Muscle layer of colon (tissue), 2 donors: ENCODE results near the gene PLCG1.

Experiments
- H3K27ac ChIP-seq: one replicate; pipeline ENCODE4 v1.7.0; 2013; ENCODE audit warnings: low read depth, mild to moderate bottlenecking, low read length, moderate library complexity
- H3K27me3 ChIP-seq, 2 donors: one replicate each; pipeline ENCODE4 v1.7.0; 2013; ENCODE audit warnings: low read length in 2 of 2, mild to moderate bottlenecking in 2 of 2; ENCODE audit not compliant: insufficient read depth in 2 of 2, control insufficient read depth in 1 of 2
- H3K36me3 ChIP-seq: one replicate; pipeline ENCODE4 v1.7.0; 2013; ENCODE audit warnings: mild to moderate bottlenecking, low read length; ENCODE audit not compliant: insufficient read depth
- H3K4me1 ChIP-seq: one replicate; pipeline ENCODE4 v1.7.0; 2013; ENCODE audit warnings: mild to moderate bottlenecking, low read length; ENCODE audit not compliant: insufficient read depth
- H3K4me3 ChIP-seq, 2 donors: one replicate each; pipeline ENCODE4 v1.7.0; 2013; ENCODE audit warnings: low read length in 2 of 2, low read depth in 1 of 2, mild to moderate bottlenecking in 1 of 2, moderate library complexity in 1 of 2
- H3K9ac ChIP-seq: one replicate; pipeline ENCODE4 v1.7.0; 2013; ENCODE audit warnings: low read length
- H3K9me3 ChIP-seq: one replicate; pipeline ENCODE4 v1.7.0; 2013; ENCODE audit warnings: mild to moderate bottlenecking, low read length
- donor health status: abdominal sarcoma.
- donor health status: Adenocarcinoma of cecum.

Gene PLCG1

GRCh38 chr20:41145821-41146620 is 8.7 kb downstream of the PLCG1 start:
- no peaks in the 10 kb centered on the region for H3K9me3 ChIP-seq
- peak overlapping the region in 1 of 2 donors; percentile 21 for H3K4me3 ChIP-seq
- no peak overlapping the region for H3K9ac ChIP-seq
- peaks cover 55% of the 10 kb centered on the region for H3K4me1 ChIP-seq
- no peaks in the 10 kb centered on the region for H3K27me3 ChIP-seq
- no peak overlapping the region for H3K27ac ChIP-seq
- no peaks in the 10 kb centered on the region for H3K36me3 ChIP-seq

GRCh38 chr20:41147767-41148191 is 10.4 kb downstream of the PLCG1 start:
- Histone ChIP-seq H3K9ac (no peak overlapping the region), H3K27ac (no peak overlapping the region), H3K4me1 (peaks cover 48% of the 10 kb centered on the region)

GRCh38 chr20:41148942-41149341 is 11.6 kb downstream of the PLCG1 start:
- Histone ChIP-seq H3K4me3 (no peak overlapping the region), H3K9ac (no peak overlapping the region), H3K27ac (no peak overlapping the region), H3K36me3 (no peaks in the 10 kb centered on the region), H3K4me1 (peaks cover 44% of the 10 kb centered on the region), H3K9me3 (no peaks in the 10 kb centered on the region), H3K27me3 (no peaks in the 10 kb centered on the region)

More at GRCh38 chr20:41147767-41148191, 10.4 kb downstream of the PLCG1 start:
- Histone ChIP-seq H3K36me3 (no peaks in the 10 kb centered on the region), H3K4me3 (no peak overlapping the region), H3K9me3 (no peaks in the 10 kb centered on the region), H3K27me3 (no peaks in the 10 kb centered on the region)

- no peaks in the 10 kb centered on the region for H3K36me3 ChIP-seq
- no peak overlapping the region for H3K4me3 ChIP-seq
- no peak overlapping the region for H3K27ac ChIP-seq
- H3K4me1 ChIP-seq = peaks cover 54% of the 10 kb centered on the region
- no peak overlapping the region for H3K9ac ChIP-seq
- no peaks in the 10 kb centered on the region for H3K27me3 ChIP-seq
- H3K9me3 ChIP-seq = no peaks in the 10 kb centered on the region
Observed at GRCh38 chr20:41150664-41151063, 13.3 kb downstream of the PLCG1 start.

- Histone ChIP-seq H3K27me3 (no peaks in the 10 kb centered on the region), H3K4me3 (no peak overlapping the region), H3K4me1 (peaks cover 53% of the 10 kb centered on the region), H3K9ac (no peak overlapping the region), H3K27ac (no peak overlapping the region), H3K9me3 (no peaks in the 10 kb centered on the region), H3K36me3 (no peaks in the 10 kb centered on the region)
Observed at GRCh38 chr20:41151134-41151869, 14.0 kb downstream of the PLCG1 start.

GRCh38 chr20:41152108-41152757 is 14.9 kb downstream of the PLCG1 start:
- H3K27ac ChIP-seq = no peak overlapping the region
- H3K36me3 ChIP-seq = no peaks in the 10 kb centered on the region
- H3K9ac ChIP-seq = no peak overlapping the region
- H3K27me3 ChIP-seq = no peaks in the 10 kb centered on the region
- H3K9me3 ChIP-seq = no peaks in the 10 kb centered on the region
- peaks cover 52% of the 10 kb centered on the region for H3K4me1 ChIP-seq
- no peak overlapping the region for H3K4me3 ChIP-seq

GRCh38 chr20:41154436-41155176 is 17.3 kb downstream of the PLCG1 start:
- H3K36me3 ChIP-seq = peaks cover 1% of the 10 kb centered on the region
- H3K9ac ChIP-seq = no peak overlapping the region
- no peaks in the 10 kb centered on the region for H3K9me3 ChIP-seq
- no peak overlapping the region for H3K27ac ChIP-seq
- H3K27me3 ChIP-seq = no peaks in the 10 kb centered on the region
- peaks cover 42% of the 10 kb centered on the region for H3K4me1 ChIP-seq
- H3K4me3 ChIP-seq = no peak overlapping the region

GRCh38 chr20:41155261-41155660 is 17.9 kb downstream of the PLCG1 start:
- Histone ChIP-seq H3K4me3 (no peak overlapping the region), H3K9ac (no peak overlapping the region), H3K36me3 (peaks cover 6% of the 10 kb centered on the region), H3K4me1 (peaks cover 42% of the 10 kb centered on the region), H3K9me3 (no peaks in the 10 kb centered on the region), H3K27ac (no peak overlapping the region), H3K27me3 (no peaks in the 10 kb centered on the region)

- no peak overlapping the region for H3K9ac ChIP-seq
- H3K27ac ChIP-seq = no peak overlapping the region
- H3K36me3 ChIP-seq = peaks cover 17% of the 10 kb centered on the region
- no peak overlapping the region for H3K4me3 ChIP-seq
- no peaks in the 10 kb centered on the region for H3K9me3 ChIP-seq
- H3K27me3 ChIP-seq = no peaks in the 10 kb centered on the region
- H3K4me1 ChIP-seq = peaks cover 35% of the 10 kb centered on the region
Observed at GRCh38 chr20:41158082-41158625, 20.8 kb downstream of the PLCG1 start.

- Histone ChIP-seq H3K9me3 (no peaks in the 10 kb centered on the region), H3K36me3 (peaks cover 31% of the 10 kb centered on the region), H3K4me1 (peaks cover 27% of the 10 kb centered on the region), H3K27me3 (no peaks in the 10 kb centered on the region), H3K9ac (no peak overlapping the region), H3K4me3 (no peak overlapping the region), H3K27ac (no peak overlapping the region)
Observed at GRCh38 chr20:41159547-41159946, 22.2 kb downstream of the PLCG1 start.

- Histone ChIP-seq H3K36me3 (peaks cover 42% of the 10 kb centered on the region), H3K4me1 (peaks cover 16% of the 10 kb centered on the region)
Observed at GRCh38 chr20:41160686-41161085, 23.3 kb downstream of the PLCG1 start.

More at GRCh38 chr20:41160686-41161085, 23.3 kb downstream of the PLCG1 start:
- H3K9ac ChIP-seq = no peak overlapping the region
- no peaks in the 10 kb centered on the region for H3K9me3 ChIP-seq
- H3K27me3 ChIP-seq = no peaks in the 10 kb centered on the region
- H3K27ac ChIP-seq = no peak overlapping the region
- H3K4me3 ChIP-seq = no peak overlapping the region
